GM19324 (cell line): ENCODE results near the gene MYO3B.
"Not testable (repeated sequence)": the region's sequence is repeated elsewhere in the genome, so short reads cannot be mapped to it uniquely, and the experiment has no call there.

Experiments used
- ATAC-seq: cut with Tn5 transposase; IDR thresholded peaks from one replicate; pipeline ENCODE4 v1.9.1; 2021; ENCODE audit warnings: mild to moderate bottlenecking, moderate library complexity; ENCODE audit not compliant: unreplicated experiment, low FRiP score

MYO3B gene

DNA sequence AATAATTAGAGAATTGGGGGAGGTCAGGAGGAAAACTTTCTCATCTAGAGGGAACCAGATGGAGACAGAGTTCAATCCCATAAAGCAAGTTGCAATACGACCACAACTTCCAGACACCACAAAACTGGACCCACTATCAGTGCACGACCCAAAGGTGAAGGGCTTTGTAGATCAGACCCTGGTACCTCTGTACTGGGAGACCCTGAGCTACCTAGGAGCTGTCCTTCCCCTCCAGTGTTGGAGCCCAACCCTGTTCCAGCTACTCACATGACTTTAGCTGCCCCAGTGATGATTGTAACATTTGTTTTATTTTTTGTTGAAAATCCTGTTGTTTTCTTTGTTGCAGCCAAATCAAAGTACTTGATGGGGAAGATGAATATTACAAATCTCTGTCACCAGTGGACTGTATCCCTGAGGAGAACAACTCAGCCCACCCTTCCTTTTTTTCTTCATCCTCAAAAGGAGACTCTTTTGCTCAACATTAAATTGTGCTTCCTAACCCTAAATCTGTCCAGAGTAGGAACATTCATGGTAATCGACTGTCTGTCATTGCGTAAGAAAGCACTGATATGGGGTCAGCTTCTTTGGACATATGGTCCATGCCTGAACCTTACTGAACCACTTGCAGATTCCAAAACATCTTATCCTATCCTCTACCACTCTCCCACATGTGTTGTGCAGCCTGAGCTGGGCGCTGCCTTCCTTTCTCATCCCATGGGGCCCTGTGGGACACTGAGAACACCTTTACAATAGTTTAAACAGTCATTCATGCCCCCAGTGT, 474.9 kb downstream of the MYO3B start:
- no peak for ATAC-seq

DNA sequence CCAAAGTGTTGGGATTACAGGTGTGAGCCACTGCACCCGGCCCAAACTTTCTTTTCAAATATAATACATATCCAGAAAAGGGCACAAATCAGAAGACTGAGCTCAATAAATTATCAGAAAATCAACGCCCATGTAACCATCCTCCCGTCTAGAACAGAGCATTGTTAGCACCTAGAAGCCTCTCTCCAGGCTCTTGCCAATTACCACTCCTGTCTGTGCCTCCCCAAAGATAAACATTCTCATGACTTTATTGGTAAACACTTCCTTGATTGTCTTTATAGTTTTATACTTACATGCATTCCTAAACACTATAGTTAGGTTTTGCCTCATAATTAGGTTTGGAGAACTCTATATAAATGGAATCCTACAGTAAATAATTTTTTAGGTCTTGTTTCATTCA, 478.7 kb downstream of the MYO3B start:
- no peak for ATAC-seq

DNA sequence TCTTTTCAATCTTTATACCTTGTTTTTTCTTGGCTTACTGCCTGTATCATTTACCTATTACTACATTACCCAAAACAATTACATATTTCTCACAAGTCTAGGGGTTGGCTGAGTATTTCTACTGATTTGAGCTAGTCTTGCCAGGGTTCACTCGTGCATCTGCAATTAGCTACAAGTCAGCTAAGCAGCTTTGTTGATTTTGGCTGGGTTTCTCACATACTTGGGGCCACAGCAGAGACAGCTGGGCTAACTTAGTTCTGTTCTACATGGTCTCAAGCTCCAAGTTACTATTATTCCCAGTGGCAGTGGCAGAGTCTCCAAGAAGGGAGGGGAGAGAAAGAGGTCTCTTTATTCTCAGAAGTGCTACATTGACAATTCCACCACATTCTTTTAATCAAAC, 482.5 kb downstream of the MYO3B start:
- ATAC-seq = no peak

DNA sequence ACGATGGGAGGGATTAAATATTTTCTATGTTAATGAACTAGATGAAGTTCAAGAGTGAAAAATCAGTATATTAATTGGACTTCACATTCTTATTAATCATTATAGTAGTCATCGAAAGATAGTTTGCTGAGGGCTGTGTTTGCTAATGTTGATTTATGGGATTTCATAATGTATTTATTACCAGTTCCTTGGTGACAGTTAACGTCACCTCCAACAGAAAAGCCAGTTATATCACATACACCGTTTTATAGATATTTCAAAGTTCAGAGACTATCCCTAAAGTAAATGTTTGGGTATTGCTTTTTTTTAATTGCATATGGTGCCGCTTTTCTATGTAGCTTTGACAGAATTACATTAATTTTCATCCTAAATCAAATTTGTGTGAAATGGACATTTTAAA, 487.8 kb downstream of the MYO3B start:
- no peak for ATAC-seq

- no peak for ATAC-seq
Observed at GRCh38 chr2:170669909-170670308, 492.0 kb downstream of the MYO3B start.

DNA sequence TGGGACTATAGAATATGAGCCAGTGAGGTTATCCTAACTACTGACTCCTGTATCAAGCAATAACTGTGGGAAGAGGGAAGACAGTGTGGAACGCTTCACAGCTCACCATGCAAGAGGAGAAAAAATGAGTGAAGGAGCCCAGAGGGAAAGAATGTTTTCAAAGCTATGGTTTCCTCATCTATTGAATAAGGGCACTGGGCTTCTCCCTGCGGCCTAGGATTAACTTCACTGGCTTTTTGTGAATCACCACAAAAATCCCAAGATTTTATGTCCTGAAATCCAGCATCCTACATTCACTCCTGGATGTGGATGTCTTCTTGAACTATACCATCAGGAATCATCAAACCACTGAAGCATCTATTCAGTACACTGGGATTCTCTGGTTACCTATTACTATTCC, 492.7 kb downstream of the MYO3B start:
- ATAC-seq = no peak

GRCh38 chr2:170671079-170671478, 493.1 kb downstream of the MYO3B start:
- no peak for ATAC-seq

DNA sequence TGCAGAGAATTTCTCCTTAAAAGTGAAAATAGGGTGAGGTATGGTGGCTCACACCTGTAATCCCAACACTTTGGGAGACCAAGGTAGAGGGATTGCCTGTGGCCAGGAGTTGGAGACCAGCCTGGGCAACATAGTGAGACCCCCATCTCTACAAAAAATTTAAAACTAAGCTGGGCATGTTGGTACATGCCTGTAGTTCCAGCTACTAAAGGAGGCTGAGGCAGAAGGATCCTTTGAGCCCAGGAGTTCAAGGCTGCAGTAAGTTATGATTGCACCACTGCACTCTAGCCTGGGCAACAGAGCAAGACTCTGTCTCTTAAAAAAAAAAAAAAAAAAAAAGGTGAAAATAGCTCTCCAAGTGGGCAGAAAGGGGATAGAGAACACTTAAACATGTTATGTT, 496.3 kb downstream of the MYO3B start:
- not testable (repeated sequence) for ATAC-seq

- no peak for ATAC-seq
Observed at GRCh38 chr2:170675701-170676100, 497.8 kb downstream of the MYO3B start.

DNA sequence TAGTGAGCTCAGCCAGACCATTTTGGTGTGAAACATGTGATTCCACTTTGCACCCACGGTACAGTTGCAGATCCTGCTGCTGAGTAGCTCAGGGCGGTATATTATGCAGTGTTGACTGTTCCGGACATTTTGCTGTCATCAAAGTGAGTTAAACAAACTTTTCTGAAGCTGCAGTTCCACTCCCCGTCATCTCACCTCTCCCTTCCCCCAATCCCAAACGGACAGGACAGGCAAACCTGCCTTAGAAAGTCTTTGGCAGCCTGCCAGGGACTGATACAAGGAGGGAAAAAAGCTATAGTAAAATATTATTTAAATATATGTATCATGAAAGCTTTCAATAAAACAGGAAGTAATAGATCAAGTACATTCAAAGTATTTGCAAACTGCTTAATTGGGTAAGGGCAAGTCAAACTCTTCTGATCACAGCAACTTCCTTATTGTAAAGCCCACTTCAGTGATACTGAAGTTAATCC, 501.7 kb downstream of the MYO3B start:
- ATAC-seq = no peak

- ATAC-seq = peak; percentile 92
Observed at GRCh38 chr2:170680172-170680941, 502.4 kb downstream of the MYO3B start.

GRCh38 chr2:170681311-170681710, 503.4 kb downstream of the MYO3B start:
- no peak for ATAC-seq

DNA sequence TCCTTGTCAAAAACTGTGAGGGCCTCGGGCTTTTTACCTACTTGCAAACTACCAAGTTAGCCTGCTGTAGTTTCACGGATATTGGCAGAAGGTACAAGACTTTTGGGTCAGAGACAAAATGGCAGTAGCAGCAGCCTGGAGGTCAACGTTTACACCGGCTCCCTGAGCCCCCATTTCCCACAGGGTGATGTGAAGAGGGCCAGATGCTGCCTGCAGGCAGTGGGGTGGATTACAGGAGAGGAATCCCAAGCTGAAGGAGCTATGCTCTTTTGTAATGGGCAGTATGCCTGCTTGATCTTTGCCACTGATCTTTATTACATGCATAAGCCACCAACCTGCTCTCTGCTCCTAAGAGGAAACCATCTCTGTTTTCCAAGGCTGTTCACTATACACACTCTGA, 507.6 kb downstream of the MYO3B start:
- no peak for ATAC-seq

- ATAC-seq = no peak
Observed at GRCh38 chr2:170689481-170689880, 511.5 kb downstream of the MYO3B start.

GRCh38 chr2:170690640-170691039, 512.7 kb downstream of the MYO3B start:
- ATAC-seq = no peak

- no peak for ATAC-seq
Observed at GRCh38 chr2:170694316-170694715, 516.4 kb downstream of the MYO3B start.

- no peak for ATAC-seq
Observed at GRCh38 chr2:170695521-170696410, 517.8 kb downstream of the MYO3B start.

- ATAC-seq = no peak
Observed at GRCh38 chr2:170696948-170697347, 519.0 kb downstream of the MYO3B start.

DNA sequence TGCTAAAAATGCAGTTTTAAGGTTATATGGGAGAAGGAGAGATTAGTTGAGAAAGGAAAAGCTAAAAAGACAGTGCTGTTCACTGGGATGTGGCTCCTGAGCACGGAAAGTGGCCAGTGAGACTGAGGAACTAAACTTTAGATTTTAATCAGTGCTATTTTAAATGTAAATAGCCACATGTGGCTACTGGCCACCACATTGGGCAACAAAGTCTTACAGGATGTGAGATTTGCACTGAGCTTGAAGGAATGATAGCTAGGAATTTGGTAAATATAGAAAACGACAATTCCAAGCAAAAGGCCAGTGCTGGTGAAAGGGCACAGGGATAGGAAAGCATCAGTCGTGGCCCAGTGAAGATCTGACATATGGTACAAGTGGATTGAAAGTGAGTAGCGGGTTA, 523.1 kb downstream of the MYO3B start:
- ATAC-seq = no peak

- no peak for ATAC-seq
Observed at GRCh38 chr2:170703776-170704476, 526.0 kb downstream of the MYO3B start.
